H1 (cell line): Measurements from ENCODE around the gene CORO1C. TPM values are rescaled to one million over a fixed set of nuclear protein-coding genes. Genes with fewer than 3 reads are reported as not detected.

Source experiments
- CTCF ChIA-PET: fragments of 300-600 bp; sonication (Branson Sonifier 250); formaldehyde crosslinking; loops from one replicate; lab custom pipeline; 2021; ENCODE audit not compliant: partially characterized antibody; lab: Charles Lee
- POLR2A ChIA-PET: fragments of 300-600 bp; sonication (Branson Sonifier 250); formaldehyde crosslinking; loops from one replicate; lab custom pipeline; 2021; ENCODE audit warnings: inconsistent platforms; ENCODE audit not compliant: partially characterized antibody; lab: Charles Lee
- DNase-seq, 2 experiments: peaks; one replicate each; pipeline versions ENCODE4 v3.0.0 to v3.0.0-alpha.2; 2010 to 2022; ENCODE audit warnings: low spot score in 2 of 2, low read depth in 1 of 2, mixed read lengths in 1 of 2
- FAIRE-seq: peaks from 2 replicates; lab custom pipeline; 2011; peaks lifted over from hg19 to GRCh38; lab: Jason Lieb, UNC
- H2AFZ ChIP-seq: 2 replicates; pipeline ENCODE4 v1.8.1; 2012; ENCODE audit warnings: low read length, inconsistent platforms
- H2AK5ac ChIP-seq: 2 replicates; pipeline ENCODE4 v1.6.1; 2013; ENCODE audit warnings: low read depth, low read length
- H2BK120ac ChIP-seq: replicated peaks from 2 replicates; pipeline ENCODE3; 2013; ENCODE audit warnings: low read depth, low read length, inconsistent platforms
- H2BK12ac ChIP-seq: 2 replicates; pipeline ENCODE4 v1.6.1; 2013; ENCODE audit warnings: low read depth, low read length
- H2BK15ac ChIP-seq: 2 replicates; pipeline ENCODE4 v1.6.1; 2013; ENCODE audit warnings: low read length
- H2BK20ac ChIP-seq: 2 replicates; pipeline ENCODE4 v1.6.1; 2013; ENCODE audit warnings: low read length
- H2BK5ac ChIP-seq: 2 replicates; pipeline ENCODE4 v1.6.1; 2013; ENCODE audit warnings: low read depth, low read length
- H3K14ac ChIP-seq: 2 replicates; pipeline ENCODE4 v1.6.1; 2013; ENCODE audit warnings: inconsistent platforms; ENCODE audit not compliant: insufficient read length
- H3K18ac ChIP-seq: 2 replicates; pipeline ENCODE4 v1.6.1; 2013; ENCODE audit warnings: low read length; ENCODE audit errors: extremely low read depth
- H3K23ac ChIP-seq: 2 replicates; pipeline ENCODE4 v1.6.1; 2013; ENCODE audit warnings: inconsistent platforms; ENCODE audit not compliant: insufficient read length
- H3K23me2 ChIP-seq: 2 replicates; pipeline ENCODE4 v1.6.1; 2013; ENCODE audit warnings: low read depth, low read length
- H3K27ac ChIP-seq: 2 replicates; pipeline ENCODE4 v1.6.1; 2011; ENCODE audit warnings: low read depth, low read length, inconsistent platforms
- H3K27me3 ChIP-seq, 4 experiments: replicated peaks in 1 of 4; 1 replicate in 1 of 4; 2 replicates in 3 of 4; pipeline versions ENCODE4 v1.6.1 to v1.8.1; 2011 to 2013; ENCODE audit warnings: low read length in 3 of 4, mild to moderate bottlenecking in 3 of 4, inconsistent platforms in 2 of 4, mixed read lengths in 2 of 4, moderate library complexity in 1 of 4; ENCODE audit not compliant: control insufficient read depth in 3 of 4, insufficient read depth in 3 of 4; ENCODE audit errors: extremely low read depth in 1 of 4
- H3K36me3 ChIP-seq, 4 experiments: 2 replicates each; pipeline versions ENCODE4 v1.6.1 to v1.8.1; 2011 to 2013; ENCODE audit warnings: mild to moderate bottlenecking in 4 of 4, low read length in 3 of 4, moderate library complexity in 2 of 4, control low read depth in 1 of 4, inconsistent platforms in 1 of 4; ENCODE audit not compliant: insufficient read depth in 4 of 4, control insufficient read depth in 2 of 4
- H3K4ac ChIP-seq: replicated peaks from 2 replicates; pipeline ENCODE3; 2013; ENCODE audit warnings: low read length, low read depth, mixed read lengths, inconsistent platforms; ENCODE audit not compliant: insufficient read length
- H3K4me1 ChIP-seq, 4 experiments: replicated peaks in 1 of 4; 1 replicate in 1 of 4; 2 replicates in 3 of 4; pipeline versions ENCODE4 v1.6.1 to v1.8.1; 2011 to 2013; ENCODE audit warnings: low read length in 3 of 4, inconsistent platforms in 2 of 4, mixed read lengths in 1 of 4; ENCODE audit not compliant: insufficient read depth in 4 of 4, control insufficient read depth in 3 of 4
- H3K4me2 ChIP-seq, 2 experiments: 2 replicates each; pipeline versions ENCODE4 v1.6.1 to v1.8.1; 2011 to 2013; ENCODE audit warnings: low read depth in 2 of 2, low read length in 2 of 2, control low read depth in 1 of 2, inconsistent platforms in 1 of 2, mild to moderate bottlenecking in 1 of 2; ENCODE audit not compliant: insufficient read depth in 1 of 2
- H3K4me3 ChIP-seq, 4 experiments: fragments of 200-600, 300-600 bp in 1 of 4; sonication (generic), shearing (Covaris generic), sonication (Bioruptor Twin) in 1 of 4; 2 replicates each; pipeline versions ENCODE4 v1.5.1 to v1.8.1; 2011 to 2016; ENCODE audit warnings: low read length in 4 of 4, low read depth in 3 of 4, control low read depth in 2 of 4, inconsistent platforms in 2 of 4, mild to moderate bottlenecking in 2 of 4, mixed read lengths in 1 of 4, moderate library complexity in 1 of 4; ENCODE audit not compliant: insufficient read depth in 2 of 4; ENCODE audit errors: extremely low read depth in 1 of 4
- H3K56ac ChIP-seq: replicated peaks from 2 replicates; pipeline ENCODE3; 2013; ENCODE audit warnings: low read depth, mild to moderate bottlenecking, mixed read lengths, low read length, inconsistent platforms; ENCODE audit not compliant: insufficient read length
- H3K79me1 ChIP-seq: 2 replicates; pipeline ENCODE4 v1.6.1; 2013; ENCODE audit warnings: low read depth, low read length, control low read depth
- H3K79me2 ChIP-seq, 2 experiments: 2 replicates each; pipeline versions ENCODE4 v1.6.1 to v1.8.1; 2012 to 2013; ENCODE audit warnings: low read length in 2 of 2, mild to moderate bottlenecking in 2 of 2, inconsistent platforms in 1 of 2; ENCODE audit not compliant: insufficient read depth in 2 of 2, control insufficient read depth in 1 of 2
- H3K9ac ChIP-seq, 4 experiments: replicated peaks in 1 of 4; 1 replicate in 1 of 4; 2 replicates in 3 of 4; pipeline versions ENCODE4 v1.6.1 to v1.8.1; 2011 to 2013; ENCODE audit warnings: low read depth in 3 of 4, low read length in 3 of 4, control low read depth in 2 of 4, mild to moderate bottlenecking in 2 of 4, moderate library complexity in 2 of 4, inconsistent platforms in 1 of 4; ENCODE audit errors: extremely low read depth in 1 of 4
- H3K9me3 ChIP-seq, 2 experiments: 2 replicates each; pipeline versions ENCODE4 v1.6.1 to v1.8.1; 2012 to 2013; ENCODE audit warnings: mild to moderate bottlenecking in 2 of 2, moderate library complexity in 2 of 2, control low read depth in 1 of 2, inconsistent platforms in 1 of 2, low read depth in 1 of 2, low read length in 1 of 2, mixed read lengths in 1 of 2; ENCODE audit not compliant: insufficient read depth in 2 of 2
- H4K20me1 ChIP-seq, 2 experiments: replicated peaks in 1 of 2; 2 replicates each; pipeline versions ENCODE3 to v1.8.1; 2011 to 2013; ENCODE audit warnings: inconsistent platforms in 2 of 2, low read length in 2 of 2, mild to moderate bottlenecking in 1 of 2; ENCODE audit not compliant: insufficient read depth in 2 of 2, control insufficient read depth in 1 of 2
- H4K5ac ChIP-seq: 2 replicates; pipeline ENCODE4 v1.6.1; 2013; ENCODE audit warnings: low read length, low read depth, mixed read lengths, inconsistent platforms; ENCODE audit not compliant: insufficient read length
- H4K8ac ChIP-seq: 2 replicates; pipeline ENCODE4 v1.8.0; 2013; ENCODE audit warnings: mild to moderate bottlenecking, moderate library complexity, low read length, inconsistent platforms; ENCODE audit not compliant: insufficient read depth; ENCODE audit errors: extremely low read depth
- H4K91ac ChIP-seq: replicated peaks from 2 replicates; pipeline ENCODE3; 2013; ENCODE audit warnings: low read length, mixed read lengths, inconsistent platforms; ENCODE audit not compliant: insufficient read length
- GABPA ChIP-seq: IDR thresholded peaks from 2 replicates; pipeline ENCODE4 v1.6.1; 2011; ENCODE audit warnings: mild to moderate bottlenecking, low read length, moderate library complexity, borderline replicate concordance; ENCODE audit not compliant: insufficient read depth
- KDM1A ChIP-seq: fragments of 200-600, 300-600 bp; sonication (generic); IDR thresholded peaks from 2 replicates; pipeline ENCODE4 v1.7.1; 2016; ENCODE audit warnings: mild to moderate bottlenecking, low read length, borderline replicate concordance
- whole genome bisulfite sequencing, 2 experiments: shearing (Covaris generic) in 1 of 2; methylation state at CpG; one replicate each; pipeline versions ENCODE4 v1.1.6 to v1.1.7; 2013 to 2015; ENCODE audit warnings: low lambda C conversion rate in 2 of 2, mixed read lengths in 2 of 2, inconsistent platforms in 1 of 2, low coverage in 1 of 2, missing lambda C conversion rate in 1 of 2; ENCODE audit not compliant: insufficient replicate concordance in 2 of 2, insufficient coverage in 1 of 2, insufficient read length in 1 of 2; ENCODE audit errors: extremely low coverage in 1 of 2, missing lambda C conversion rate in 1 of 2; 5-methylcytosine and 5-hydroxymethylcytosine counted together
- polyA plus RNA-seq, 7 experiments: library from polyadenylated mRNA; depleted of rRNA in 3 of 7; stranded (reverse) in 5 of 7; unstranded in 2 of 7; fragments of >200 nt in 5 of 7; fragments of 200-250 nt in 2 of 7; gene quantifications; 1 replicate in 5 of 7; 2 replicates in 1 of 7; 4 replicates in 1 of 7; pipeline versions ENCODE4 v1.2.1 to v1.2.3, GENCODE V29; 2011 to 2013; ENCODE audit warnings: missing spikeins in 2 of 7, mixed read lengths in 2 of 7
- total RNA-seq: library from RNA; stranded (reverse); fragmentation: NEBNext Ultra II Directional; extraction: Animal tissue kit (Norgen Biotek cat#: 25700); gene quantifications from 2 replicates; pipeline ENCODE4 v1.2.1, GENCODE V29; 2021

CORO1C gene
- total and polyA plus RNA-seq, 2 of the 8 experiments (the other 6 are each of a cell fraction or from before 2014, with no cell fraction given) = 72.7 to 120 TPM

GRCh38 chr12:108610336-108610815 lies 120.9 kb downstream of the CORO1C start:
- Histone ChIP-seq H3K4me1 (peaks cover 0 to 14% (median 1%) of the 10 kb centered on the region in 4 experiments; a peak in 4 of 7 replicates), H2BK15ac (no peak overlapping the region), H2AK5ac (no peak overlapping the region), H3K23ac (no peak overlapping the region), H3K4ac (no peak overlapping the region), H4K20me1 (no peaks in the 10 kb centered on the region), H4K5ac (no peak overlapping the region), H2AFZ (no peak overlapping the region), H3K79me1 (no peaks in the 10 kb centered on the region), H3K36me3 (no peaks in the 10 kb centered on the region), H3K23me2 (peaks cover 9% of the 10 kb centered on the region; the same call in 1 of the 2 replicates), H2BK5ac (no peak overlapping the region), H3K9me3 (no peaks in the 10 kb centered on the region), H2BK12ac (0 out of 2 replicates have a peak overlapping the region, but pooled peaks have one; percentile 44), H3K4me2 (no peak overlapping the region), H3K79me2 (no peaks in the 10 kb centered on the region), H3K56ac (no peak overlapping the region), H3K27ac (no peak overlapping the region), H3K18ac (no peak overlapping the region), H3K27me3 (no peaks in the 10 kb centered on the region), H2BK120ac (no peak overlapping the region), H4K91ac (no peak overlapping the region), H3K14ac (no peak overlapping the region), H3K4me3 (no peak overlapping the region), H2BK20ac (no peak overlapping the region), H3K9ac (no peak overlapping the region), H4K8ac (no peak overlapping the region)
- POLR2A ChIA-PET = interaction anchor here (1.1 to 2.0 kb wide), 4 partner anchors 10 to 81 kb away, joined by 3 to 6 read pairs (median 4); partner anchors contain the start of gene SART3
- 91% methylated on average over 8 of the region's 8 CpGs; no CpG with 5 or more reads in 1 of the 2 experiments for WGBS, 2 experiments
- FAIRE-seq (no peak), DNase-seq (no peak)
- CTCF ChIA-PET = interaction anchor here (0.6 to 22.5 kb wide), 10 partner anchors 8 to 193 kb away, joined by 3 to 523 read pairs (median 5); partner anchors contain the start of genes ISCU, SART3 and TMEM119
- no peak for TF ChIP-seq GABPA
- TF ChIP-seq KDM1A = 0 out of 2 replicates have a peak, but pooled peaks have one; percentile 32
